Transverse colon (tissue), 3 donors: Measurements from ENCODE around the gene AGAP1.

ENCODE experiments used
- EP300 ChIP-seq: sonication (generic); formaldehyde crosslinking; IDR thresholded peaks from one replicate; pipeline ENCODE4 v1.6.1; 2017; ENCODE audit warnings: antibody characterized with exemption, low read depth
- POLR2A ChIP-seq: fragments of 450-650 bp; IDR thresholded peaks from one replicate; pipeline ENCODE4 v1.6.1; 2016; ENCODE audit warnings: antibody characterized with exemption, mild to moderate bottlenecking, moderate library complexity
- TF ChIP-seq, protein P1 (sequence below), 5 experiments: fragments of 200-600 bp in 3 of 5; fragments of 450-650 bp in 2 of 5; sonication (generic) in 3 of 5; IDR thresholded peaks; 1 replicate in 2 of 5; 2 replicates in 3 of 5; pipeline ENCODE4 v1.5.1; 2016 to 2017; ENCODE audit warnings: antibody characterized with exemption in 5 of 5, inconsistent platforms in 3 of 5, mild to moderate bottlenecking in 2 of 5, moderate library complexity in 1 of 5

DNA sequence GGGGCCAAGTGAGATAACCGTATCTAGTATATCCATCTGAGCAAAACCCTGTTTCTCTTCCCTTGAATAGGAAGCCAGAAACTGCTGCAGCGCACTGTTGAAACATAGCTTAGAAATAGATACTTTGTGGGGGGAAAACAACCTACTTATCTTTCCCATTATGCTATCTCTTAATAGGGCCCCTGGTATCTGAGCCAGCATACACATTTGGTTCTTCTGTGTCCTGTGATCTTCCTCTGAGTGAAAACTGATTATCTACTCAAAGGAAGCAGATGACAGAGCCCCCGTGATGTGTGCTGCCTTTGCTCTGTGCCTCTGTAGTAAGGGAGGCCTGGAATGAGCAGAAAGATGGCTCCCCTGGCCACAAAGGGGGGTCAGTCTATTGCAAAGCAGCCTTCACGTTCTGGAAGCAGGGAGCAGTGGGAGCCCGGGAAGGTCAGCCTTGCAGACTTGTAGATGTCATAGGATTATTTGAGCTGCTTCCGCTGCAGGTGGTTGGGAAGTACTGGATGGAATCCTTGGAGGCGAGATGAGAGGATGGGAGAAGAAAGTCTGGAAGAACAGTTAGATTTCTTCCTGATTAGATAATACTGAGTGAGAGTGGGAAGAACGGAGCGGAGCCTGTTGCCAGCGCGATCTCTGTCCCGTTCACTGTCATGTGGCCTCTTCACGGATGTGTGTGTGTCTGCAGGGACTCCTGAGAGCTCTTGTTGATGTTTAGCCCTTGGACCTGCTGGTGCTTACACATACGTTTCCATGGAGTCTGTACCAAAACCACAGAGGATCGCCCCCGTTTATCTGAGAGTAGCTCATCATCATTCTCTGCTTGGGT lies 150.1 kb downstream of the AGAP1 start:
- TF ChIP-seq POLR2A: no peak
- TF ChIP-seq, protein P1, sequence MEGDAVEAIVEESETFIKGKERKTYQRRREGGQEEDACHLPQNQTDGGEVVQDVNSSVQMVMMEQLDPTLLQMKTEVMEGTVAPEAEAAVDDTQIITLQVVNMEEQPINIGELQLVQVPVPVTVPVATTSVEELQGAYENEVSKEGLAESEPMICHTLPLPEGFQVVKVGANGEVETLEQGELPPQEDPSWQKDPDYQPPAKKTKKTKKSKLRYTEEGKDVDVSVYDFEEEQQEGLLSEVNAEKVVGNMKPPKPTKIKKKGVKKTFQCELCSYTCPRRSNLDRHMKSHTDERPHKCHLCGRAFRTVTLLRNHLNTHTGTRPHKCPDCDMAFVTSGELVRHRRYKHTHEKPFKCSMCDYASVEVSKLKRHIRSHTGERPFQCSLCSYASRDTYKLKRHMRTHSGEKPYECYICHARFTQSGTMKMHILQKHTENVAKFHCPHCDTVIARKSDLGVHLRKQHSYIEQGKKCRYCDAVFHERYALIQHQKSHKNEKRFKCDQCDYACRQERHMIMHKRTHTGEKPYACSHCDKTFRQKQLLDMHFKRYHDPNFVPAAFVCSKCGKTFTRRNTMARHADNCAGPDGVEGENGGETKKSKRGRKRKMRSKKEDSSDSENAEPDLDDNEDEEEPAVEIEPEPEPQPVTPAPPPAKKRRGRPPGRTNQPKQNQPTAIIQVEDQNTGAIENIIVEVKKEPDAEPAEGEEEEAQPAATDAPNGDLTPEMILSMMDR (IDR thresholded peaks at IDR 0.05): no peak
- no peak for TF ChIP-seq EP300
